GM19397 (cell line): ENCODE results near the gene OOSP3.
"Not testable (repeated sequence)": the region's sequence is repeated elsewhere in the genome, so short reads cannot be mapped to it uniquely, and the experiment has no call there.

ENCODE experiments used
- ATAC-seq: cut with Tn5 transposase; IDR thresholded peaks from one replicate; pipeline ENCODE4 v1.9.1; 2021; ENCODE audit warnings: mild to moderate bottlenecking, moderate library complexity; ENCODE audit not compliant: unreplicated experiment

Gene OOSP3, protein sequence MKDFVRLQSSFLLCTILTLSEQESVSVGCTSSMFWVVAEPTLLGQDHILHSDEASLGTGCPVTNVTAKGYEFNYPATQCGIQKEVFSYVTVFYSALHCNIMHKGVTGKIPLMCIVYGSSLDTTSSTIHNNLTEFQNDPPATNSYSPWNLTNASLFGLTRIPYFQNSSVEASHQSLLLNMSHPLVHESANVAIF

GRCh38 chr11:59878575-59878974 is at the start of gene OOSP3:
Gene OOSP3 (plus strand): TSS chr11:59878782. CDS start chr11:59878809, 27 bp downstream.
- ATAC-seq = no peak

- no peak for ATAC-seq
Observed at GRCh38 chr11:59829358-59829757, 49.2 kb upstream of the OOSP3 start.

- no peak for ATAC-seq
Observed at GRCh38 chr11:59833602-59834001, 45.0 kb upstream of the OOSP3 start.

- no peak for ATAC-seq
Observed at GRCh38 chr11:59839615-59840014, 39.0 kb upstream of the OOSP3 start.

DNA sequence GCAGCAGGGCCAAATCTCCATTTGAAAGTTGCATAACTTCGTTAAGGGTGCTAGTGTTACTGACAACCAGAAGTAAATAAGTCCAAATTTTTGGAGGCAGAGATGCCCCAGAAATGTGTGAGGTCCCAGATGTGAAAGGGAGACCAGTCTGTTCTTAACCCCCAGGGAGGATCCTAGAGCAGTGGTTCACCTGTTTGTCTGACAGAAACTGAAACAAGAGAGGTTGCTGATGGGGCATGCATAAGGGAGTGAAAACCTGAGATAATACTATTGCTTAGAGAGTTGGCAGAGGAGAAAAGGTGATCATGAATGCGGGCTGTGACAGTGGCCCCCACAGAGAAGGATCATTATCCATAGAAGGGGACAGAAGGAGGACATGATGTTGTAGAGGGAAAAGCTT is 37.1 kb upstream of the OOSP3 start:
- ATAC-seq = no peak

GRCh38 chr11:59842316-59842715 is 36.3 kb upstream of the OOSP3 start:
- no peak for ATAC-seq

- no peak for ATAC-seq
Observed at GRCh38 chr11:59845399-59845798, 33.2 kb upstream of the OOSP3 start, which contains the start of gene CBLIF. Gene CBLIF (minus strand): TSS chr11:59845499. CDS start chr11:59845453, 46 bp downstream.

GRCh38 chr11:59846556-59846955 is 32.0 kb upstream of the OOSP3 start:
- ATAC-seq = no peak

GRCh38 chr11:59847626-59848025 is 31.0 kb upstream of the OOSP3 start:
- no peak for ATAC-seq

GRCh38 chr11:59848439-59848838 is 30.1 kb upstream of the OOSP3 start:
- not testable (repeated sequence) for ATAC-seq

GRCh38 chr11:59849129-59849528 is 29.5 kb upstream of the OOSP3 start:
- no peak for ATAC-seq

GRCh38 chr11:59849551-59849950 is 29.0 kb upstream of the OOSP3 start:
- not testable (repeated sequence) for ATAC-seq

DNA sequence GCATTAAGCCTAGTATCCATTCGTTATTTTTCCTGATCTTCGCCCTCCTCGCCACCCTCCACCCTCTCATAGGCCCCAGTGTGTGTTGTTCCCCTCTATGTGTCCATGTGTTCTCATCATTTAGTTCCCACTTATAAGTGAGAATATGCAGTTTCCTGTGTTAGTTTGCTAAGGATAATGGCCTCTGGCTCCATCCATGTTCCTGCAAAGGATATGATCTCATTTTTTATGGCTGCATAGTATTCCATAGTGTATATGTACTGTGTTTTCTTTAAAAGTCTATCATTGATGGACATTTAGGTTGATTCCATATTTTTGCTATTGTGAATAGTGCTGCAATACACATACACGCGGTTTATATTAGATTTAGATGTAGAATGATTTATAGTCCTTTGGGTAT is 27.2 kb upstream of the OOSP3 start:
- not testable (repeated sequence) for ATAC-seq

GRCh38 chr11:59854871-59855270 is 23.7 kb upstream of the OOSP3 start:
- ATAC-seq = no peak

DNA sequence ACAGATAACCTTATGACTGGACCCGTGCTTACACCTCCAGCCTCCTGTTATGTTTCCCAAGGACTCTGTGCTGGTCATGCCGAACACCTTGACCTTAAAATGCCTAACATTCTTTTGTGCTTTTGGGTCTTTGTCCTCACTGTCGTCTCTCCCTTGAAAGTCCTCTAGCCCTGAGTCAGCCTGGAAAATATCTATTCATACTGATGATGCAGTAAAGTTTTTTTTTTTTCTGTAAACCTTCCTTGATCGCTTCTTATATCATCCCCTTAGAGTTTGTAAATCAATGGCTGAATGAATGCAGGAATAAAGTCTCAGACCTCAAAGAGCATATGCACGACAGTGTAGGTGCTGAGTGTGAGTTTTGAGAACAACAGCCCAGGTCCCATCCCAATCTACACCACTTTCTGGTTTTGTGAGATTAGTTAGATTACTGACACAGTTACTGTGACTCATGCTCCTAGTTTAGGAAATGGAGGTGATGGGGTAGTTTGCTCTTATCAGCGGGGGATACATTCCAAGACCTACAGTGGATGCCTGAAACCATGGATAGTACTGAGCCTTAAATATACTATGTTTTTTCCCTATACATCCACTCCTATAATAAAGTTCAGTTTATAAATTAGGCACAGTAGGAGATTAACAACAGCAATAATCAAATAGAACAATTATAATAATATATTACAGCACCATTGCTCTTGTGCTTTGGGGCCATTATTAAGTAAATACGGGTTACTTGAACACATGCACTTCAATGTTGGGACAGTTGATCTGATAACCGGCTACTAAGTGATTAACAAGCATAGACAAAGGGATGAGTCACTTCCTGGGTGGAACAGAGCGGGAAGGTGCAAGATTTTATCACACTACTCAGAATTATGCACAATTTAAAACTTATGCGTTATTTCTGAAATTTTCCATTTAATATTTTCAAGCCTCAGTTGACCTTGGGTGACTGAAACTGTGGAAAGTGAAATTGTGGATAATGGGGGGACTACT is 20.8 kb upstream of the OOSP3 start:
- no peak for ATAC-seq

GRCh38 chr11:59859673-59860072 is 18.9 kb upstream of the OOSP3 start:
- ATAC-seq = no peak

DNA sequence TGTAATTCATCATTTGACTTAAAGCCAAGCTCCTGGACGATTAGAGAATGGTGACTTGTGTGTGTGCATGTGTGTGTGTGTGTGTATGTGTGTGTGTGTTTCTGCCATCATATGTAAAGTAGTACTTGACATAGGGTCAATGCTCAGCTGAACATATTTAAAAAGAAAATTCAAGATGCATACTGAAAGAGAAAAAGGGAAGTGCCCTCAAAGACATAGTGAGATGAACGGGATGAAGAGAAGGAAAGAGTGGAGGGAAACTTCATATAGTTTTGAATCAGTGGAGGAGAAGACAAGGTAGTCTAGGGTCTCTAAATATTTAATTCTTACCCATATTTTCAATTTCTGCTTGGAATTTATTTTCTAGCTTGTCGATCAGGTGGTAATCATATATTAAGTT is 16.3 kb upstream of the OOSP3 start:
- ATAC-seq = no peak

DNA sequence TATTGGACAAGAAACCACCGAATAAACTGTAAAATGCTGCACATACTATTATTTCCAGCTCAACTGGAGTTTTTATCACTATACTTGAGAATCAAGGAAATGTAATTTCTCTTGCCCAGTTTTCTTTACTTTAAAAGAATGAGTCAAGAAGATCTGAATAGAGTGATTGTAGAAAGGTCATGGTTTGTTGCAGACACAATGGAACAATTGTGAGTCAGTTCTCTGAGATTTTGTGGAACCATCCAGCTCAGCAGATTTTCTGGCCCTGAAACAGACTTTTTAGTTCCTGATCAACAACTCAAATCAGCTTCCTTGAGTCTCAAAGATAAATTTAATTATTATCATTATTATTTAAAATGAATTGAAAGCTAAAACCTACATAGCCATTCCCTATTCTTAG is 13.6 kb upstream of the OOSP3 start:
- no peak for ATAC-seq

DNA sequence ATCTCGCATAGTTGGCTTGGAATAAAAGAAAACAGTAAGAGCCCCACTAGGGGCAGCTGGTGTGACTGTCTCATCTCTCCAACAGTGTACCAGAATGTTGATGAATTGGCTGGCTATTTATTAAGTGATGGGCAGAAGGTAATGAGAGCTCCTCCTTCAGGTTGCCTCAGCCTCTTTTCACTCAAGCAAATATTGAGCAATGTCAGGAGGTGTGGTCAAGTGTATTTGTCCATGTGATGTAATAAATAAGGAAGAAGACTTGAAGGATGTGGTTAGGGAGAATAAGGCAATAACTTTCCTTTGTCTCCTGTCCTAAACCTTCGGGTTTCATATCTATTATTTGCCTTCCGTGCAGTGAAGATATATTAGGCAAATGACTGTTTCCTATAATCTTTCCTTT is 12.2 kb upstream of the OOSP3 start, which contains the start of gene TCN1:
TSS of gene TCN1 (minus strand) at position 91 of the 400 bp plus-strand sequence. CDS start at position 74, 17 bp downstream.
- ATAC-seq = no peak

GRCh38 chr11:59866836-59867235 is 11.7 kb upstream of the OOSP3 start:
- ATAC-seq = no peak

DNA sequence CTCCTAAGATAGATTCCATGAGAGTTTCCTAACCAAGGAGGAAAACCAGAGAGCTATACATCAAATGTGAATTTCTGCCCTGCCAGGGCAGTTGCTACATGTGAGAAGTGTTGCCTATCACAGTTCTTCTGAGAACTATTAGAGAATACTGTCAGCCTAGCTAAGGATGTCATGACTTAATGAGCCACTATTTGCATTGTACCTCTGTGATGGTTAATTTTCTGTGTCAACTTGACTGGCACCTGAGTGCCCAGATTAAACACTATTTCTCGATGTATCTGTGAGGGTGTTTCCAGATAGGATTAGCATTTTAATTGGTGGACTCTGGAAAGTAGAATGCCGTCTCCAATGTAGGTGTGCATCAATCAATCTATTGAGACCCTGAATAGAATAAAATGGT is 10.6 kb upstream of the OOSP3 start:
- ATAC-seq = no peak

GRCh38 chr11:59872076-59872475 is 6.5 kb upstream of the OOSP3 start:
- ATAC-seq = no peak
